Measurements from ENCODE around the gene ASIP. TPM values are rescaled to one million over a fixed set of nuclear protein-coding genes. Genes with fewer than 3 reads are reported as not detected.
A peak's percentile ranks its signal among the peaks of the same experiment; 100 is the strongest.
"Not testable (repeated sequence)": the region's sequence is repeated elsewhere in the genome, so short reads cannot be mapped to it uniquely, and the experiment has no call there.

ASIP gene
- total RNA-seq, 2 donors from 2014 or later, result not detected

- no peak overlapping the region for H3K4me3 Mint-ChIP-seq
- ATAC-seq (replicated peaks in 1 of 2) (no peak), DNase-seq (no peak)
- H3K4me1 Mint-ChIP-seq (ENCODE audit: low read depth), result peaks cover 48% of the 10 kb centered on the region
- H3K36me3 Mint-ChIP-seq (ENCODE audit: insufficient read depth in 2 of 2), result no peaks in the 10 kb centered on the region
- no peaks in the 10 kb centered on the region for H3K27me3 Mint-ChIP-seq (ENCODE audit: low read depth)
- no peaks in the 10 kb centered on the region for H3K9me3 Mint-ChIP-seq
- H3K27ac Mint-ChIP-seq, result no peak overlapping the region
These were observed 10.4 kb downstream of the ASIP start for GRCh38 chr20:34251619-34252018.

- ATAC-seq (replicated peaks in 1 of 2); H3K36me3 Mint-ChIP-seq (ENCODE audit: insufficient read depth in 2 of 2); DNase-seq; H3K9me3 Mint-ChIP-seq; H3K27me3 Mint-ChIP-seq (ENCODE audit: low read depth); H3K27ac Mint-ChIP-seq; H3K4me3 Mint-ChIP-seq: not testable (repeated sequence)
- peaks cover 39% of the 10 kb centered on the region for H3K4me1 Mint-ChIP-seq (ENCODE audit: low read depth)
These were observed 11.3 kb downstream of the ASIP start for GRCh38 chr20:34252431-34253086.

- peaks cover 15% of the 10 kb centered on the region for H3K4me1 Mint-ChIP-seq (ENCODE audit: low read depth)
- no peak overlapping the region for H3K4me3 Mint-ChIP-seq
- no peak for ATAC-seq (replicated peaks in 1 of 2)
These were observed 13.8 kb downstream of the ASIP start for GRCh38 chr20:34254979-34255378.

GRCh38 chr20:34256629-34257124 is 15.5 kb downstream of the ASIP start:
- DNase-seq (no peak), ATAC-seq (replicated peaks in 1 of 2) (no peak)
- H3K4me3 Mint-ChIP-seq, result no peak overlapping the region
- no peak overlapping the region for H3K27ac Mint-ChIP-seq
- H3K27me3 Mint-ChIP-seq (ENCODE audit: low read depth), result no peaks in the 10 kb centered on the region
- H3K36me3 Mint-ChIP-seq (ENCODE audit: insufficient read depth in 2 of 2), result no peaks in the 10 kb centered on the region
- peaks cover 7% of the 10 kb centered on the region for H3K4me1 Mint-ChIP-seq (ENCODE audit: low read depth)
- no peaks in the 10 kb centered on the region for H3K9me3 Mint-ChIP-seq

More at GRCh38 chr20:34254979-34255378, 13.8 kb downstream of the ASIP start:
- no peaks in the 10 kb centered on the region for H3K36me3 Mint-ChIP-seq (ENCODE audit: insufficient read depth in 2 of 2)
- no peaks in the 10 kb centered on the region for H3K27me3 Mint-ChIP-seq (ENCODE audit: low read depth)
- H3K27ac Mint-ChIP-seq, result no peak overlapping the region
- no peak for DNase-seq
- H3K9me3 Mint-ChIP-seq, result no peaks in the 10 kb centered on the region

GRCh38 chr20:34260208-34260942 is 19.2 kb downstream of the ASIP start:
- H3K36me3 Mint-ChIP-seq (ENCODE audit: insufficient read depth in 2 of 2), result no peaks in the 10 kb centered on the region
- peaks cover 5% of the 10 kb centered on the region for H3K4me1 Mint-ChIP-seq (ENCODE audit: low read depth)
- no peaks in the 10 kb centered on the region for H3K27me3 Mint-ChIP-seq (ENCODE audit: low read depth)
- DNase-seq (no peak), ATAC-seq (replicated peaks in 1 of 2) (no peak)
- no peak overlapping the region for H3K27ac Mint-ChIP-seq
- no peak overlapping the region for H3K4me3 Mint-ChIP-seq
- no peaks in the 10 kb centered on the region for H3K9me3 Mint-ChIP-seq

GRCh38 chr20:34262488-34263288 is 21.5 kb downstream of the ASIP start:
- Mint-ChIP-seq H3K4me3 (no peak overlapping the region), H3K9me3 (no peaks in the 10 kb centered on the region), H3K36me3 (ENCODE audit: insufficient read depth in 2 of 2) (no peaks in the 10 kb centered on the region), H3K27me3 (ENCODE audit: low read depth) (no peaks in the 10 kb centered on the region), H3K27ac (no peak overlapping the region), H3K4me1 (ENCODE audit: low read depth) (peaks cover 5% of the 10 kb centered on the region)
- no peak for ATAC-seq (replicated peaks in 1 of 2)
- DNase-seq, result no peak

GRCh38 chr20:34263468-34263867 is 22.2 kb downstream of the ASIP start:
- H3K27me3 Mint-ChIP-seq (ENCODE audit: low read depth); DNase-seq; H3K36me3 Mint-ChIP-seq (ENCODE audit: insufficient read depth in 2 of 2); ATAC-seq (replicated peaks in 1 of 2); H3K27ac Mint-ChIP-seq; H3K4me1 Mint-ChIP-seq (ENCODE audit: low read depth); H3K4me3 Mint-ChIP-seq; H3K9me3 Mint-ChIP-seq: not testable (repeated sequence)

GRCh38 chr20:34264141-34264540 is 22.9 kb downstream of the ASIP start:
- H3K27me3 Mint-ChIP-seq (ENCODE audit: low read depth), result no peaks in the 10 kb centered on the region
- ATAC-seq (replicated peaks in 1 of 2), result no peak

GRCh38 chr20:34268145-34268544 is 26.9 kb downstream of the ASIP start:
- peaks cover 5% of the 10 kb centered on the region for H3K4me1 Mint-ChIP-seq (ENCODE audit: low read depth)
- DNase-seq (no peak), ATAC-seq (replicated peaks in 1 of 2) (no peak)
- H3K36me3 Mint-ChIP-seq (ENCODE audit: insufficient read depth in 2 of 2), result peaks cover 0 to 2% of the 10 kb centered on the region in 2 donors
- no peaks in the 10 kb centered on the region for H3K9me3 Mint-ChIP-seq
- no peak overlapping the region for H3K27ac Mint-ChIP-seq
- no peaks in the 10 kb centered on the region for H3K27me3 Mint-ChIP-seq (ENCODE audit: low read depth)
- peak overlapping the region; percentile 39 to 43 for H3K4me3 Mint-ChIP-seq

More at GRCh38 chr20:34264141-34264540, 22.9 kb downstream of the ASIP start:
- no peak overlapping the region for H3K27ac Mint-ChIP-seq
- no peak overlapping the region for H3K4me3 Mint-ChIP-seq
- no peaks in the 10 kb centered on the region for H3K36me3 Mint-ChIP-seq (ENCODE audit: insufficient read depth in 2 of 2)
- H3K4me1 Mint-ChIP-seq (ENCODE audit: low read depth), result peaks cover 5% of the 10 kb centered on the region
- DNase-seq, result no peak
- no peaks in the 10 kb centered on the region for H3K9me3 Mint-ChIP-seq

GRCh38 chr20:34268851-34269636 is 27.8 kb downstream of the ASIP start:
- peak overlapping the region; percentile 53 to 61 for H3K4me3 Mint-ChIP-seq
- H3K9me3 Mint-ChIP-seq, result no peaks in the 10 kb centered on the region
- no peak overlapping the region for H3K27ac Mint-ChIP-seq
- peak; percentile 21 to 26 for DNase-seq
- peaks cover 5% of the 10 kb centered on the region for H3K4me1 Mint-ChIP-seq (ENCODE audit: low read depth)
- peaks cover 0 to 2% of the 10 kb centered on the region in 2 donors for H3K36me3 Mint-ChIP-seq (ENCODE audit: insufficient read depth in 2 of 2)
- peak; percentile 54 to 65 for ATAC-seq (replicated peaks in 1 of 2)
- H3K27me3 Mint-ChIP-seq (ENCODE audit: low read depth), result no peaks in the 10 kb centered on the region

- Mint-ChIP-seq H3K36me3 (ENCODE audit: insufficient read depth in 2 of 2) (peaks cover 0 to 5% of the 10 kb centered on the region in 2 donors), H3K9me3 (no peaks in the 10 kb centered on the region), H3K27me3 (ENCODE audit: low read depth) (no peaks in the 10 kb centered on the region), H3K4me3 (no peak overlapping the region), H3K27ac (no peak overlapping the region), H3K4me1 (ENCODE audit: low read depth) (peaks cover 5% of the 10 kb centered on the region)
- no peak for ATAC-seq (replicated peaks in 1 of 2)
- DNase-seq, result no peak
These were observed 28.9 kb downstream of the ASIP start for GRCh38 chr20:34269996-34270627.

GRCh38 chr20:34271956-34272355 is 30.7 kb downstream of the ASIP start:
- Mint-ChIP-seq H3K36me3 (ENCODE audit: insufficient read depth in 2 of 2) (peaks cover 2 to 6% of the 10 kb centered on the region in 2 donors), H3K27ac (no peak overlapping the region), H3K9me3 (no peaks in the 10 kb centered on the region), H3K4me1 (ENCODE audit: low read depth) (peaks cover 5% of the 10 kb centered on the region), H3K4me3 (no peak overlapping the region), H3K27me3 (ENCODE audit: low read depth) (no peaks in the 10 kb centered on the region)
- no peak for DNase-seq
- no peak for ATAC-seq (replicated peaks in 1 of 2)

All from activated T-cell treated with anti-CD3 and anti-CD28 coated beads, Interleukin-2, amount 50 U/mL, for 72 hours (primary cell).